ENCODE data around the gene PPIL4. TPM values are rescaled to one million over a fixed set of nuclear protein-coding genes. Genes with fewer than 3 reads are reported as not detected.

Gene PPIL4
- 27.9 TPM for polyA plus RNA-seq (2013, experiment 1 of 2; ENCODE audit: insufficient read length)
- 28.7 TPM for polyA plus RNA-seq (2013, experiment 2 of 2; ENCODE audit: insufficient read length)

- peak; percentile 95 for DNase-seq
Measured at GRCh38 chr6:149545754-149546471, at the start of gene PPIL4. Gene PPIL4 (minus strand): TSS chr6:149546043. CDS start chr6:149546005, 38 bp downstream.

- DNase-seq: no peak
Measured at GRCh38 chr6:149593408-149593807, 47.6 kb upstream of the PPIL4 start.

- DNase-seq: no peak
Measured at GRCh38 chr6:149592983-149593382, 47.1 kb upstream of the PPIL4 start.

- DNase-seq: no peak
Measured at GRCh38 chr6:149586149-149586548, 40.3 kb upstream of the PPIL4 start.

- DNase-seq: no peak
Measured at GRCh38 chr6:149581349-149581748, 35.5 kb upstream of the PPIL4 start.

GRCh38 chr6:149580880-149581279, 35.0 kb upstream of the PPIL4 start:
- DNase-seq: no peak

- no peak for DNase-seq
Measured at GRCh38 chr6:149567945-149568585, 22.2 kb upstream of the PPIL4 start.

- DNase-seq: no peak
Measured at GRCh38 chr6:149567194-149567586, 21.3 kb upstream of the PPIL4 start.

GRCh38 chr6:149566410-149567193, 20.8 kb upstream of the PPIL4 start:
- peak; percentile 36 for DNase-seq

- DNase-seq: peak; percentile 94
Measured at GRCh38 chr6:149565527-149566409, 19.9 kb upstream of the PPIL4 start, which contains the start of gene GINM1. Gene GINM1 (plus strand): TSS chr6:149566375. CDS start chr6:149566415, 40 bp downstream.

- DNase-seq: no peak
Measured at GRCh38 chr6:149563928-149564325, 18.1 kb upstream of the PPIL4 start.

- peak; percentile 85 for DNase-seq
Measured at GRCh38 chr6:149563203-149563927, 17.5 kb upstream of the PPIL4 start.

- no peak for DNase-seq
Measured at GRCh38 chr6:149560736-149561135, 14.9 kb upstream of the PPIL4 start.

GRCh38 chr6:149559389-149559788, 13.5 kb upstream of the PPIL4 start:
- DNase-seq: no peak

- DNase-seq: no peak
Measured at GRCh38 chr6:149558029-149558428, 12.2 kb upstream of the PPIL4 start.

- DNase-seq: no peak
Measured at GRCh38 chr6:149551920-149552319, 6.1 kb upstream of the PPIL4 start.

GRCh38 chr6:149545258-149545753, 537 bp downstream of the PPIL4 start:
- peak; percentile 74 for DNase-seq

GRCh38 chr6:149544646-149545257, 1.1 kb downstream of the PPIL4 start:
- DNase-seq: no peak

- DNase-seq: no peak
Measured at GRCh38 chr6:149541139-149541538, 4.7 kb downstream of the PPIL4 start.

GRCh38 chr6:149534742-149535141, 11.1 kb downstream of the PPIL4 start:
- DNase-seq: no peak

- no peak for DNase-seq
Measured at GRCh38 chr6:149529650-149530049, 16.2 kb downstream of the PPIL4 start.

All from fibroblast of skin of back (primary cell).